IgD-negative memory B cell (primary cell): ENCODE measurements around the gene EMCN. TPM values are rescaled to one million over a fixed set of nuclear protein-coding genes. Genes with fewer than 3 reads are reported as not detected.
A peak's percentile ranks its signal among the peaks of the same experiment; 100 is the strongest.
"Not testable (repeated sequence)": the region's sequence is repeated elsewhere in the genome, so short reads cannot be mapped to it uniquely, and the experiment has no call there.

Source experiments
- H3K27ac Mint-ChIP-seq, 3 donors: one replicate each; pipeline ENCODE4 v1.8.0; 2020 to 2022; ENCODE audit warnings: mild to moderate bottlenecking in 3 of 3, mixed read lengths in 3 of 3, moderate library complexity in 1 of 3
- H3K27me3 Mint-ChIP-seq: one replicate; pipeline ENCODE4 v1.8.0; 2021; ENCODE audit warnings: mixed read lengths
- H3K36me3 Mint-ChIP-seq: one replicate; pipeline ENCODE4 v1.8.0; 2020; ENCODE audit warnings: mild to moderate bottlenecking, mixed read lengths
- H3K4me1 Mint-ChIP-seq, 3 donors: one replicate each; pipeline ENCODE4 v1.8.0; 2020 to 2022; ENCODE audit warnings: mixed read lengths in 3 of 3, mild to moderate bottlenecking in 1 of 3
- H3K4me3 Mint-ChIP-seq, 4 donors: one replicate each; pipeline ENCODE4 v1.8.0; 2020 to 2022; ENCODE audit warnings: mild to moderate bottlenecking in 4 of 4, mixed read lengths in 4 of 4, moderate library complexity in 3 of 4
- H3K9me3 Mint-ChIP-seq, 3 donors: one replicate each; pipeline ENCODE4 v1.8.0; 2020 to 2021; ENCODE audit warnings: mixed read lengths in 3 of 3, mild to moderate bottlenecking in 1 of 3
- polyA plus RNA-seq: library from polyadenylated mRNA; unstranded; fragments of 300-500 nt; fragmentation: Illumina TruSeq; gene quantifications from one replicate; pipeline ENCODE4 v1.2.3, GENCODE V29; 2021

EMCN gene
- not detected for polyA plus RNA-seq

- Mint-ChIP-seq H3K27me3 (peaks cover 29% of the 10 kb centered on the region), H3K4me3 (no peak within 1 kb of the TSS), H3K36me3 (no peaks in the 10 kb centered on the region), H3K27ac (no peak within 1 kb of the TSS), H3K4me1 (peaks cover 0 to 3% (median 0%) of the 10 kb centered on the region in 3 donors), H3K9me3 (no peaks in the 10 kb centered on the region)
These were observed at the start of gene EMCN for GRCh38 chr4:100517864-100518341. EMCN (minus strand) TSS chr4:100518022; CDS start chr4:100517914, 108 bp downstream.

GRCh38 chr4:100566396-100566795 lies 48.6 kb upstream of the EMCN start:
- H3K36me3 Mint-ChIP-seq = no peaks in the 10 kb centered on the region
- H3K4me3 Mint-ChIP-seq = peak overlapping the region in 3 of 4 donors; percentile 14 to 61 (median 45)
- H3K27ac Mint-ChIP-seq = peak overlapping the region in 1 of 3 donors; percentile 2
- peaks cover 11 to 21% (median 18%) of the 10 kb centered on the region in 3 donors for H3K4me1 Mint-ChIP-seq
- H3K27me3 Mint-ChIP-seq = peaks cover 3% of the 10 kb centered on the region
- H3K9me3 Mint-ChIP-seq = peaks cover 0 to 8% (median 3%) of the 10 kb centered on the region in 3 donors

GRCh38 chr4:100557306-100557705 lies 39.5 kb upstream of the EMCN start:
- no peaks in the 10 kb centered on the region for H3K36me3 Mint-ChIP-seq
- H3K27ac Mint-ChIP-seq = no peak overlapping the region
- H3K4me1 Mint-ChIP-seq = no peaks in the 10 kb centered on the region
- peaks cover 7% of the 10 kb centered on the region for H3K27me3 Mint-ChIP-seq
- H3K4me3 Mint-ChIP-seq = no peak overlapping the region
- peaks cover 2 to 6% (median 4%) of the 10 kb centered on the region in 3 donors for H3K9me3 Mint-ChIP-seq

- Mint-ChIP-seq H3K27me3 (peaks cover 7% of the 10 kb centered on the region), H3K9me3 (peaks cover 2 to 6% (median 4%) of the 10 kb centered on the region in 3 donors), H3K4me3 (no peak overlapping the region)
These were observed 38.0 kb upstream of the EMCN start for GRCh38 chr4:100555611-100556337.

GRCh38 chr4:100548200-100548560 lies 30.4 kb upstream of the EMCN start:
- Mint-ChIP-seq H3K27me3 (peaks cover 1% of the 10 kb centered on the region), H3K4me1 (no peaks in the 10 kb centered on the region), H3K27ac (no peak overlapping the region), H3K36me3 (no peaks in the 10 kb centered on the region), H3K9me3 (no peaks in the 10 kb centered on the region), H3K4me3 (no peak overlapping the region)

More at GRCh38 chr4:100555611-100556337, 38.0 kb upstream of the EMCN start:
- no peaks in the 10 kb centered on the region for H3K36me3 Mint-ChIP-seq
- no peaks in the 10 kb centered on the region for H3K4me1 Mint-ChIP-seq
- no peak overlapping the region for H3K27ac Mint-ChIP-seq

GRCh38 chr4:100547541-100548199 lies 29.8 kb upstream of the EMCN start:
- no peaks in the 10 kb centered on the region for H3K4me1 Mint-ChIP-seq
- H3K36me3 Mint-ChIP-seq = no peaks in the 10 kb centered on the region
- H3K27ac Mint-ChIP-seq = no peak overlapping the region
- peaks cover 1% of the 10 kb centered on the region for H3K27me3 Mint-ChIP-seq
- no peak overlapping the region for H3K4me3 Mint-ChIP-seq
- no peaks in the 10 kb centered on the region for H3K9me3 Mint-ChIP-seq

GRCh38 chr4:100545427-100545826 lies 27.6 kb upstream of the EMCN start:
- Mint-ChIP-seq H3K4me1 (no peaks in the 10 kb centered on the region), H3K27me3 (peaks cover 1% of the 10 kb centered on the region), H3K36me3 (no peaks in the 10 kb centered on the region), H3K9me3 (no peaks in the 10 kb centered on the region), H3K4me3 (no peak overlapping the region), H3K27ac (no peak overlapping the region)

- Mint-ChIP-seq H3K4me1 (no peaks in the 10 kb centered on the region), H3K27ac (no peak overlapping the region), H3K4me3 (no peak overlapping the region), H3K27me3 (no peaks in the 10 kb centered on the region), H3K9me3 (peaks cover 0 to 1% (median 0%) of the 10 kb centered on the region in 3 donors), H3K36me3 (no peaks in the 10 kb centered on the region)
These were observed 22.3 kb upstream of the EMCN start for GRCh38 chr4:100540131-100540530.

- Mint-ChIP-seq H3K27me3 (peaks cover 3% of the 10 kb centered on the region), H3K36me3 (no peaks in the 10 kb centered on the region), H3K9me3 (peaks cover 0 to 3% (median 1%) of the 10 kb centered on the region in 3 donors), H3K27ac (no peak overlapping the region), H3K4me3 (no peak overlapping the region), H3K4me1 (no peaks in the 10 kb centered on the region)
These were observed 21.9 kb upstream of the EMCN start for GRCh38 chr4:100539706-100540105.

- Mint-ChIP-seq H3K4me3 (no peak overlapping the region), H3K27ac (no peak overlapping the region)
These were observed 15.9 kb upstream of the EMCN start for GRCh38 chr4:100533741-100534140.

GRCh38 chr4:100530161-100530560 lies 12.3 kb upstream of the EMCN start:
- not testable (repeated sequence) for H3K9me3 Mint-ChIP-seq, H3K27me3 Mint-ChIP-seq, H3K4me1 Mint-ChIP-seq, H3K36me3 Mint-ChIP-seq, H3K4me3 Mint-ChIP-seq, H3K27ac Mint-ChIP-seq

More at GRCh38 chr4:100533741-100534140, 15.9 kb upstream of the EMCN start:
- Mint-ChIP-seq H3K4me1 (no peaks in the 10 kb centered on the region), H3K36me3 (no peaks in the 10 kb centered on the region), H3K9me3 (peaks cover 4 to 6% (median 5%) of the 10 kb centered on the region in 3 donors), H3K27me3 (peaks cover 10% of the 10 kb centered on the region)

- H3K36me3 Mint-ChIP-seq = no peaks in the 10 kb centered on the region
- no peak overlapping the region for H3K27ac Mint-ChIP-seq
- H3K4me1 Mint-ChIP-seq = no peaks in the 10 kb centered on the region
- H3K4me3 Mint-ChIP-seq = no peak overlapping the region
- peaks cover 5% of the 10 kb centered on the region for H3K27me3 Mint-ChIP-seq
- peaks cover 4 to 5% (median 4%) of the 10 kb centered on the region in 3 donors for H3K9me3 Mint-ChIP-seq
These were observed 7.9 kb upstream of the EMCN start for GRCh38 chr4:100525686-100526085.

- H3K9me3 Mint-ChIP-seq = peaks cover 0 to 3% (median 0%) of the 10 kb centered on the region in 3 donors
- no peak overlapping the region for H3K27ac Mint-ChIP-seq
- no peaks in the 10 kb centered on the region for H3K36me3 Mint-ChIP-seq
- H3K27me3 Mint-ChIP-seq = peaks cover 27% of the 10 kb centered on the region
- H3K4me3 Mint-ChIP-seq = no peak overlapping the region
- peaks cover 0 to 3% (median 0%) of the 10 kb centered on the region in 3 donors for H3K4me1 Mint-ChIP-seq
These were observed 1.4 kb upstream of the EMCN start for GRCh38 chr4:100519205-100519604.

GRCh38 chr4:100516225-100516624 lies 1.6 kb downstream of the EMCN start:
- no peak overlapping the region for H3K4me3 Mint-ChIP-seq
- H3K27me3 Mint-ChIP-seq = peaks cover 30% of the 10 kb centered on the region
- no peaks in the 10 kb centered on the region for H3K9me3 Mint-ChIP-seq
- H3K27ac Mint-ChIP-seq = no peak overlapping the region
- H3K36me3 Mint-ChIP-seq = no peaks in the 10 kb centered on the region
- H3K4me1 Mint-ChIP-seq = peaks cover 0 to 3% (median 0%) of the 10 kb centered on the region in 3 donors

GRCh38 chr4:100511896-100512295 lies 5.9 kb downstream of the EMCN start:
- H3K27ac Mint-ChIP-seq = no peak overlapping the region

More at GRCh38 chr4:100511896-100512295, 5.9 kb downstream of the EMCN start:
- Mint-ChIP-seq H3K9me3 (no peaks in the 10 kb centered on the region), H3K4me1 (peaks cover 0 to 2% (median 0%) of the 10 kb centered on the region in 3 donors), H3K36me3 (no peaks in the 10 kb centered on the region), H3K27me3 (peaks cover 22% of the 10 kb centered on the region), H3K4me3 (no peak overlapping the region)
